ENCODE results near the gene U2AF1.
"Not testable (repeated sequence)": the region's sequence is repeated elsewhere in the genome, so short reads cannot be mapped to it uniquely, and the experiment has no call there.

The U2AF1 gene

DNA sequence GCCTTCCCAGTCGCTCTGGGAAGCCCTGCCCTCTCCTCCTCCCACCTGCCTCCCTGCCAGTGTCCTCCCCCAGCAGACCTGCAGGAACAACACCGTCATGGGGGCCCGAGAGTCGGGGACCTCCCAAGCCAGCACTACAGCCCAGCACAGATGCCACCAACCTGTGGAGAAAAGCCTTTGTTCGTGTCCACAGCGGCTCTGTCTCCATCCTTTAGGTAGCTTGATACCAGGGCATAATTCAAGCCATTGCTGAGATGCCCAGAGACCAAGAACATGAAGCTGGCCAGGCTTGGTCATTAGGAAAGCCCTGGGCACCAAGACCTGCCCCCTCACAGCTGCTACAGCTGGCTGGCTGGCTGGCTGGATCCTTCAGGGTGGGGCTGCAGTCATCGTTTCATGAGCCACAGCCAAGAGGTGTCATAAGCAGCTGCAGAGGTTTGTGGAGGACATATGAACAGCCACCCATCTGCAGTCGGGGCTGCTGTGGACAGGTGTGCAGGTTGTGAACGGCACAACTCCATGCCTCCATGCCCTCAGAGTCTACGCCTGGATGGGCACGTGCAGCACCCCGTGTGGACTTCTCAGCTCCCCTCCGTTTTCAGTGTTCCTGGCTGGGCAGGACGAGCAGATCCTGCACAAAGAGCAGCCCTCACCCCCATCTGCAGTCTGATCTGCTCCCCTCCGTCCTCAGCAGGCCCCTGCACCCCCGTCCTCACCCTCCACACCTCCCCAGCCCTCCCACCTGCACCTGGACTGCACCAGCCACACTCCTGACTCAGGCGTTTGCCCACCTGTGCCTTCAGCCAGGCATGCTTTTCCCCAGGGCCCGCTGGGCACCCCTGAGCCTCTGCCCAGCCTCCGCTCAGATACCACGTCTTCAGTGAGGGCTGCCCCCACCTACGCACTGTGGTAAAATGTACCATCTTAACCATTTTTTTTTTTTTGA, 61.2 kb downstream of the U2AF1 start:
- DNase-seq (ENCODE audit: low spot score); in situ Hi-C loops (cut with MboI; ENCODE audit: low pct_unique_long_range_greater_than_20kb, low sequenced_read_pairs, unreplicated experiment): not testable (repeated sequence)

DNA sequence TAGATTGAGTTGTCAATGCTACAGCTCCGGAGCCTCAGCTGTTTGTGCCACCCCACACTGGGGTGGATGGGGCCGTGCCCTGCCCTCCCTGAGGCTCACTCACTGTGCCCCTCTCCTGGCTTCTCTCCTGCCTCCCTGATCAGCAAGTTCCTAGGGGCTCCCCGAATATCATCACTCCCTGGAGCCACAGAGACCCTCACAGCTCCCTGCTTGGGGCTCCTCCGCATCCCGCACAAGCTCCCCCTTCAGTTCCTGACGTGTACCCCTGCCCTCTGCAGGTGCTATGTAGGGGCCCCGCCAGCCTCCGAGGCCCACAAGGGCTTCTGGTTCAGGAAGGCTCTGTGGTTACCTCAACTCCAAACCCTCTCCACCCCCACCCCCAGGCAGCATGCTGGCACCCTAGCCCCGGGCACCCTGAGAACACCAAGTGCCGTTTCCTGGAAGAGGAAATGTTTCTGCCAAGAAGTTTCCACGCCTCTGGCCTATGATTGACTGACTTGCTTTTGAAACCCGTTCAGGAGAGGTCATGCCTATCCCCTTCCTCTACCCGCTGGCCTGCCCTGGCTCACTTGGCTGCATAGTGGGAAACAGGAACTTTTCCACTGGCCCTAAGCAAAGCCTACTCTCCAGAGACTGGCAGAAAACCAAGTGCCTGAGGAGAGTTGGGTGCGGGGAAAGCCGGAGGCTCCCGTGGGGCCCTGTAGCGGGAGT, 62.0 kb downstream of the U2AF1 start:
- DNase-seq (ENCODE audit: low spot score); in situ Hi-C loops (cut with MboI; ENCODE audit: low pct_unique_long_range_greater_than_20kb, low sequenced_read_pairs, unreplicated experiment): not testable (repeated sequence)

DNA sequence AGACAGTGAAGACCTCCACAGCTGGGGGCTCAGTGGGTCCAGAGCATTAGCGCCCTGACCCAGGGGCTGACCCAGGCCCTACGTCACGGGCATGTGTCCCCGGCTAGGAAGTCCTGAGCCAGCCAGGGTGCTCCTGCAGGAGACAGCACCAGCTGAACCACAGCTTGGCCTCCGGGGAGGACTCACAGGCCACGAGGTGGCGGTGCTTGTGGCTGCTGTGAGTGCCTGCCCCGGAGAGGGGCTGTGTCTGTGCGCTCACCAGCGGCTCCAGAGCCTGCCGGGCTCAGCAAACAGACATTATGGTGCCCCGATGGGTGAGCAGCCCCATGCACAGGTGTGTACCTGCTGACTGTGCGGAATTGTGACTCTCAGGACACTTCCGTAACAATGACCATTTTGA, 62.8 kb downstream of the U2AF1 start:
- DNase-seq (ENCODE audit: low spot score); in situ Hi-C loops (cut with MboI; ENCODE audit: low pct_unique_long_range_greater_than_20kb, low sequenced_read_pairs, unreplicated experiment): not testable (repeated sequence)

DNA sequence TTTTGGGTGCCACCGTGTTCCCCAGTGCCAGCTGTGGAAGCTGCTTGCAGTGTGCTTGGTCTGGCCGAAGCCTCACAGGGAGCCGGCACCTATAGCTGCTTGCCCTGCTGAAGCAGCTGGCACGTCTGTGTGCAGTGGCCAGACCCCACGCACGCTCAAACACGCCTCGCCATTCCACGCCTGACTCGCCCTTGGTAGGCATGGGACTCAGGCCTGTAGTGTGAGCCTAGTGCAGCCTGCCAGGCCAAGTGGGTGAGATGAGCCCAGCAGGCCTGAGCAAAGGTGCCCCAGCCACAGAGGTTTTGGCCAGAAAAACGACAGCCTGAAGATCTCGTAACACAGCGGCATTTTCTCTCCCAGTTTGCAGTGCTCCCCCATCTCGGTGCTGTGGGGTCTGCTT, 64.1 kb downstream of the U2AF1 start:
- in situ Hi-C loops (cut with MboI; ENCODE audit: low pct_unique_long_range_greater_than_20kb, low sequenced_read_pairs, unreplicated experiment); DNase-seq (ENCODE audit: low spot score): not testable (repeated sequence)

Data from GM13977 (cell line).